Retina (tissue), 1 donor: Measurements from ENCODE around the gene TM9SF1.

Experiments used
- DNase-seq: peaks from one replicate; pipeline ENCODE4 v3.0.0-alpha.2; 2016

The TM9SF1 gene

DNA sequence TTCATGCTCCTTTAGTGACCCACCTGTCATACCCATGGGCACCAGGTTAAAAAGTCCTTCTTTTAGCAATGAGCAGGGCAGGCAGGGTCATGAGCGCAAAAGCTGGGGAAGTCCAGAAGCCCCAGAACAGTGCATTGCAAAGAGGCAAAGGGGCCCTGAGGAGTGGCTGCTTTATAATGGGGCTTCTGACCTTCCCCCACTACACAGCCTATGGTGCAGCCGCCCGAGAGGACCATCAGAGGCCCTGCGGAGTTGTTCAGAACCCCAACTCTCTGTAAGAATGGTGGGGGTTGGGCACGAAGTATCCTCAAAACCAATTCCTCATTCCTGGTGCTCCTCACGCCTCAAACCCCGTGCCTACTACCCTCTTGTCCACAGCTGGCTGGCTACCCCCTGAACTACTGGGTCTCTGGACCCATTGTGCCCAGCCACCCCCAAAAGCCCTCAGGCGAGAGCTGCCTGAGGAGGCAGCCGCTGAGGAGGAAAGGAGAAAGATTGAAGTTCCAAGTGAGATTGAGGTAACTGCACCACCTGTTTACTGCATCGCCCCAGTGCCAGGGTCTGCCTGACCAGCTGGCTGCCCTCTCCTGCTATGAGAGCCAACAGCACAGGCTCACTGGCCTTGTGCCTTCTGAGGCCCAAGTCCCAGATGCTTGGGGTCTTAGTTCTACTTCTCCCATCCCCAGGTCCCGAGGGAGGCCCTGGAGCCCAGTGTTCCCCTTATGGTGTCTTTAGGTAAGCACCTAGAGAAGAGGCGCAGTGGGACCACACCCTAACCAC lies 16.7 kb downstream of the TM9SF1 start:
- no peak for DNase-seq

DNA sequence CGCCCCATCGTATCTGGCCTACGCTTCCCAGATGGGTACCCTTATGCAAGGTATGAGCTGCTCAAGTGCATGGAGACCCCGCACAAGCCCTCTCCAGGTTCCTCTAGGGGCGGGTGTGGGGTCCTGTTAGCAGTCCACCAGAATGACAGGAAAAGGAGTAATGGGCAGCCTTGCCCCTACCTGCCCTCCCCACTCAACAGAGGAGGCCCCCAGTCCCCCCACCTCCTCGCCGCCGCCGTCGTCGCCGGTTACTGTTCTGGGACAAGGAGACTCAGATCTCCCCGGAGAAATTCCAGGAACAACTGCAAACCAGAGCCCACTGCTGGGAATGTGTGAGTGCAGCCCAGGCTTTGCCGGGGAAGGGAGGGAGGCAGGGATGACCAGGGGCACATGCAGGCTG lies 17.4 kb downstream of the TM9SF1 start:
- DNase-seq, result no peak

DNA sequence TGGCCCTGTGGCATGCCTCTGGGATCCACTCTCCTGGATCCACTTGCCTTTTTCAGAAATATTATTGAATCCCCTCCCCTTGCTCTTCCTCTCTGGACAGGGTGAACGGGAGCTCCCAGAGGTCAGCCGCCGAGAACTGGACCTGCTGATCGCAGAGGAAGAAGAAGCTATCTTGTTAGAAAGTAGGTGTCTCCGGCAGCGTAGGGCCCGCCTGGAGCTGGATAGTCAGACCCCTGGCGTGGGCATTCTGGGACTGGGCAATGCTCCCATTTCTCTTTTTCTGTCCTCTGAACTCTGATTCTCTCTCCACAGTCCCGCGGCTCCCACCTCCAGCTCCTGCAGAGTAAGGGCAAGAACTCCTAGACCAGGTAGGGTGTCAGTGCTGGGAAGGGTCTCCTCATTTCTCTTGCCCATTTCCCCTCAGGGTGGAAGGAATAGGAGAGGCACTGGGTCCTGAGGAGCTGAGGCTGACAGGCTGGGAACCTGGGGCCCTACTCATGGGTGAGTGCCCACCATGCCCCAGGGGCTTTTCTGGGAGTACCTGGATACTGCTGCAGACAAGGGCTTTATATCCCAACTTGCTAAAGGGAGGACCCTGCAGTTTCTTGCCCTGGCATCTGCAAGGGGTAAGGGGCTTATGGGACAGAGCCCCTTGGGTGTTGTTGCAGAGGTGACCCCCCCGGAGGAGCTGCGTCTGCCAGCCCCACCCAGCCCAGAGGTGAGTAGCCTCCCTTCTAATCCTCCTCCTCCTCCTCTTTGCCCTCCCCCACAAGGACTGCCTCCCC lies 18.0 kb downstream of the TM9SF1 start:
- no peak for DNase-seq

DNA sequence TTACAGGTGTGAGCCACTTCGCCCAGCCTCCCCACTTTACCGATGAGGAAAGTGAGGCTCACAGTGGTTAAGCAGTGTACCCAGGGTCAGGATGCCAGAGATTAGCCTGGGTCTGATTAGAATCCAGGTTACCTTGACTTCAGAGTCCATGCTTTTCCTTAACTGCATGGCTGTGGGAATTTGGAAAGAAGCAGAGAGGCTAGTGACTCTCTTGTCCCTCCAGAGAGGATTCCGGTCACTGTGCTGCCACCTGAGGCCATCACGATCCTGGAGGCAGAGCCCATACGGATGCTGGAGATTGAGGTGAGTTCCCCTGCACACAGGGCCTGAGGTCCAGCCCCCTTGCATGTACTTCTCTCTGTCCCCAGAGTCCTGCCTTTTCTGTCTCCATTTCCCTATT lies 18.6 kb downstream of the TM9SF1 start:
- DNase-seq, result no peak

DNA sequence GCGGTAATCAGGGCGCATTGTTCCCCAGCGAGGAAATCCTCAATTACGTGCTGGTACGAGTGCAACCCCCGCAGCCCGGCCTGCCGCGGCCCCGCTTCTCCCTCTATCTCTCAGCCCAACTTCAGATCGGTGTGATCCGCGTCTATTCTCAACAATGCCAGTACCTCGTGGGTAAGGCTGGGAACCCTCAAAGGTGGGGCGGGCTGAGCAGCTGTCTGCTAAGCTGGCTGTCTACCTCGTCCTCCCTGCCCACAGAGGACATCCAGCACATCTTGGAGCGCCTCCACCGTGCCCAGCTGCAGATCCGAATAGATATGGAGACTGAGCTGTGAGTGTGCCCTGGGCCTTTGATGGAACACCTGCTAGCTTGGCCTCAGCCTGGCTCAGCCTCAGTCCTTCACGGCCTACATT lies 22.4 kb downstream of the TM9SF1 start:
- DNase-seq, result no peak

DNA sequence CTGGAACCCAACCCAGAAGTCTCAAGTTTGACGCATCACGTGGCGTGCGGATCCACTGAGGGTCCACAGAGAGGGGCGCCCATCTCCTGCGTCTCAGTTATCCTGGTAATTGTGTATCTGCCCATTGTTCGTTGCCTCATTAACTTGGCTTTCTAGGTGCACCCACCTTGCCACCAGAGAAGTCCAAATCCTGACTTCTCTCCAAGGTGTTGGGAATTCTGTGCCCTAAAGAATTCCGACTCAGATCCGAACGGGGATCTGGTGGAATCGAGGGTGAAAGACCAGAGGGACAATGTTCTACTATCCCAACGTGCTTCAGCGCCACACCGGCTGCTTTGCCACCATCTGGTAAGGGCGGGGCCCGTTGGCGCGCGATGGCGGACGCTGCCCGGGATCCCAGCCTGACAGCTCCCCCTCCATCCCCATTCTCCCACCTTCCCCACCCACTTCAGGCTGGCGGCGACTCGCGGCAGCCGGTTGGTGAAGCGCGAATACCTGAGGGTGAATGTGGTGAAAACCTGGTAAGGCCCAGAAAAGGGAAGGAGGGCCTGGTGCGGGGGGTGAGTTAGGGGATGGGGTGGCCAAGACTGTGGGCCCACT lies 22.9 kb downstream of the TM9SF1 start:
- no peak for DNase-seq

DNA sequence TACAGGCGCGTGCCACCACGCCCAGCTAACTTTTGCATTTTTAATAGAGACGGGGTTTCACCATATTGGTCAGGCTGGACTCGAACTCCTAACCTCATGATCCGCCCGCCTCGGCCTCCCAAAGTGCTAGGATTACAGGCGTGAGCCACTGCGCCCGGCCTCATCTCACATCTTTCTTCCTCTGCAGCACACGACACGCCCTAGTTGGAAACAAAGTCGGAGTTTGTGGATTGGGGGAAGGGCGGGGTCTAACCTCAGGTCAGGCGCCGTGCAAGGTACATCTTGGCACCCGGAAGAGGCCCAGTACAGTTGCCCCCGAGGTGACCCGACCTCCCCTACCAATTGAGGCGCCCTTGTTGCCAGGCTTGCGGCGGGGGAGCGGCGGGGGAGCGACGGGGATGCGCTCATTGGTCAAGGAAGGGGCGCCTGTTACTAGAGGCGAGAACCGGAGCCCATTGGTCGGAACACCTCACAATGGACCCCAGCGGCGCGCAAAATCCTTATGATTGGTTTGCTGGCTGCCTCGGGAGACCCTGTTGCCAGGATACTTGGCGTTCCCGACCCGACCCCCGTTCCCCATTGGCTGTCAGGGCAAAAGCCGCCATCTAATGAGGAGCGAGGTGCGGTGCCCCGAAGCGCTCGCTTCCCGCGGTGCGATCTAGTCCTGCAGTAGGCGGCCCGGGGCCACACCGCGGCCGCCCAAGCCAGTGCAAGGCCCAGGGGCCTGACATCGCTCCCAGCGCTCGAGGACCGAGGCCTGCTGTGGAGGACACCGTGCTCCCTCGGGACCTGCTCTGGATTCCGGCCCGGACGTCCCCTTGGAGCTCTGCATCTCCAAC lies 23.6 kb downstream of the TM9SF1 start, which contains the start of gene REC8:
Gene REC8, plus strand, starts transcription at position 659 of the 839 bp plus-strand sequence. CDS start 473 bp downstream, outside the sequence.
- DNase-seq, result peak; percentile 96

DNA sequence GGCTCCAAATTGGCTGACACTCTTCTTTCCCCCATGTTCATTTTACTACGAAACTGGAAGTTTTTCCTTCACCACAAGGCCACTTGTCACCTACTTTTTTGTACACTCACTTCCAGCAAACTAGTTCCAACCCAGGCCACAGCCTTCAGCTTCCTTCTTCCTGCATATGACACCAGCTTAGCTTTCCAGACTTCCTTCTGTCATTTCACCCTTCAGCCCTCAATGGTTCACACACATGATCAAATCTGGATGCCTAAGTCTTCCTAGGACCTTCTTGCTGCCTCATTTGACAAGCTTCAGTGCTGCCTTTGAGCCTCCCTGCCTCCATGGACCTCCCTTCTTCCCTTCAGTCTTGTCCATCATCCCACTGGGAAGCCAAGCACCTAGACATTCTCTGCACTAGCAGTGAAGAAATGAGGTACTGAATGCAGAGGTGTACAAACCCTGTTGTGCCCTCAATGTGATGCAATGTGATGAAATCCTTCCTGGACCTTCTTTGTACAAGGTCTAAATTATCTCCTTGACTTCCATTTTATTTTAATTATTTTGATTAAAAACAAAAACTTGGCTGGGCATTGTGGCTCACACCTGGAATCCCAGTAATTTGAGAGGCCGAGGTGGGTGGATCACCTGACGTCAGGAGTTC lies 27.6 kb downstream of the TM9SF1 start:
- no peak for DNase-seq

DNA sequence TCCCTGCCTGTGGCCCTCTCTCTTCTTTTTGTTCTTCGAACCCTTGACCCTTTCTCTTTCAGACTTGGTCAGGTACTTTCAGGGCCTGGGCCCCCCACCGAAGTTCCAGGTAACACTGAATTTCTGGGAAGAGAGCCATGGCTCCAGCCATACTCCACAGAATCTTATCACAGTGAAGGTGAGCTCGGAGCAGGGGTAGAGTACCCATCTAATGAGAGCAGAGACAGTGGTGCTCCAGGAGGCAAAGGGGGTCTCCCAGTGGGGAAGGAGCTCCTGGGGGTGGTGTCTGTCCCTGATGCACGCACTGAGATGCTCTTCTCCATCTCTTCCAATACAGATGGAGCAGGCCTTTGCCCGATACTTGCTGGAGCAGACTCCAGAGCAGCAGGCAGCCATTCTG lies 29.5 kb downstream of the TM9SF1 start:
- no peak for DNase-seq

DNA sequence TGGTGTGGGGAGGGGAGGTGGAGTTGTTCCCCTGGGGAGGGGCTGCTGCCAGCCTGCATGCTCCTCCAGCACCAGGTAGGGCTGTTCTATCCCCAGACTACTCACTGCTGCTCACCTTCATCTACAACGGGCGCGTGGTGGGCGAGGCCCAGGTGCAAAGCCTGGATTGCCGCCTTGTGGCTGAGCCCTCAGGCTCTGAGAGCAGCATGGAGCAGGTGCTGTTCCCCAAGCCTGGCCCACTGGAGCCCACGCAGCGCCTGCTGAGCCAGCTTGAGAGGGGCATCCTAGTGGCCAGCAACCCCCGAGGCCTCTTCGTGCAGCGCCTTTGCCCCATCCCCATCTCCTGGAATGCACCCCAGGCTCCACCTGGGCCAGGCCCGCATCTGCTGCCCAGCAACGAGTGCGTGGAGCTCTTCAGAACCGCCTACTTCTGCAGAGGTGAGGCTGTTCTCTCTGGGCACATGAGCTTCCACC lies 30.7 kb downstream of the TM9SF1 start:
- no peak for DNase-seq

DNA sequence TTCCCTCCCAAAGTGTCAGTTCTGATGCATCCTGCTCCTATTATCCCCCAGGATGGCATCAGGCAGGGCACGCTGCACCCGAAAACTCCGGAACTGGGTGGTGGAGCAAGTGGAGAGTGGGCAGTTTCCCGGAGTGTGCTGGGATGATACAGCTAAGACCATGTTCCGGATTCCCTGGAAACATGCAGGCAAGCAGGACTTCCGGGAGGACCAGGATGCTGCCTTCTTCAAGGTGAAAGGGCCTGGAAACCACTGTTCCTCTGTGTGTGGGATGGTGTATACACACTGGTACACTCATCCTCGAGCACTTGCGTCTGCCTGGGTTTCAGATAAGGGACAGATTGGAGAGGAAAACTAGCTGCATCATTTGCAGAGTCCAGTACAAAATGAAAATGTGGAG lies 33.1 kb downstream of the TM9SF1 start:
- no peak for DNase-seq

DNA sequence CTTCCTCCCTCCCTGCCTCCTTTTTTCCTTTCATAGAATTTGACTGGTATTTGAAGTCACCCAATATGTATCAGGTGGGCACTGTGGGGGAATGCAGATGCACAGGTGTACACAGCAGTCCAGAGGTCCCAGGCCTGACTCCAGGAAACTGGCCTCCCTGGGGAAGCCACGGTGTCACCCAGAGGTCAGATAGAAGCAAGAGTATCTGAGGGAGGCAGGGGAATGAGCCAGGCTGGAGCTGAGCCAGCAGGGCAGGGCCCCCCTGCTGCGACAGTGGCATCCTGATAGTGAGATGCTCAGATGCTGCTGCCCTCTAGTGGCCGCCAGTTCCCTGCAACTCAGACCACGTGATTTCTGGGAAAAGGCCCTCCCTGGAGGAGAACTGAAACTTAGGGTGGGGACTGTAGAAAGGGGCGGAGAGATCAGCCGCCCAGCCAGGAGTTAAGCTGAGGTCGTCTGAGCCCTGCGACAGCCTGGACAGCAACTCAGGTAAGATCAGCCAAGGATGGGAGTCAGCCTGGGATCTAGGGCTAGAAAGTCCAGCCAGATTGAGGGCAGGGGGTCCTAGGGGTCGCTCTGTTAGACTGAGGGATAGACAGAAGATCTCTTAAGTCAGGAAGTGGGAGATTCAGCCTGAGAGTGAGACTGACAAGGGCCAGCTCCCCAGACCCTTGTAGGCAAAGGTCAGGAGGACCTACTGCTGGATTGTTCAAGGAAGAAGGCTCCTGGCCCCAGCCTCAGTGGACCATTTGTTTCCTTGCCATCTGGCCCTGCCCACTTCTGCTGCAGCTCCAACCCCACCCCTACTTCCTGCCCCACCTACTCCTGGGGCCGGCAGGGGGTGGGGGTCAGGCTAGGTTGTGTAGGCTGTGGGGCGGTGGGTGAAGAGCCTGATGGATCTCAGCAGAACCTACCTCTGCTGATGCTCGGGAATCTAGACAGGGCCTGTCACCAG lies 34.1 kb downstream of the TM9SF1 start, which contains the start of gene IRF9:
Gene IRF9, plus strand, starts transcription at position 416 of the 955 bp plus-strand sequence. CDS start 880 bp downstream, outside the sequence.
- peak; percentile 96 for DNase-seq

DNA sequence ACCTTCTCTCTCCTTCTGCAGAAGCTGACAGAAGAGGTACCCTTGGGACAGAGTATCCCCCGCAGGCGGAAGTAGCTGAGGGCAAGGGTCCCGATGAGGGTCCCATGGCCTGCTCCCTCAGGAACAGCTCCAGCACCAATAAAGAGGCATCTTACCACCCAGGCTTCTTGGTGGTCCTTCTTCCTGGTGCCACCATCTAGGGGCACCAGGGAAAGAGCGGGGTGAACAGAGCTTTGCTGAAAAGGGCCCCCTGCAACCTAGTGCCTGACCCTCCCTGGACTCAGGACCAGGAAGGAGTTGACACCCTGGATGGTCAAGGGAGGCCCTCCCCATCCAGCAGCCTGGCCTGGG lies 34.8 kb downstream of the TM9SF1 start:
- no peak for DNase-seq

DNA sequence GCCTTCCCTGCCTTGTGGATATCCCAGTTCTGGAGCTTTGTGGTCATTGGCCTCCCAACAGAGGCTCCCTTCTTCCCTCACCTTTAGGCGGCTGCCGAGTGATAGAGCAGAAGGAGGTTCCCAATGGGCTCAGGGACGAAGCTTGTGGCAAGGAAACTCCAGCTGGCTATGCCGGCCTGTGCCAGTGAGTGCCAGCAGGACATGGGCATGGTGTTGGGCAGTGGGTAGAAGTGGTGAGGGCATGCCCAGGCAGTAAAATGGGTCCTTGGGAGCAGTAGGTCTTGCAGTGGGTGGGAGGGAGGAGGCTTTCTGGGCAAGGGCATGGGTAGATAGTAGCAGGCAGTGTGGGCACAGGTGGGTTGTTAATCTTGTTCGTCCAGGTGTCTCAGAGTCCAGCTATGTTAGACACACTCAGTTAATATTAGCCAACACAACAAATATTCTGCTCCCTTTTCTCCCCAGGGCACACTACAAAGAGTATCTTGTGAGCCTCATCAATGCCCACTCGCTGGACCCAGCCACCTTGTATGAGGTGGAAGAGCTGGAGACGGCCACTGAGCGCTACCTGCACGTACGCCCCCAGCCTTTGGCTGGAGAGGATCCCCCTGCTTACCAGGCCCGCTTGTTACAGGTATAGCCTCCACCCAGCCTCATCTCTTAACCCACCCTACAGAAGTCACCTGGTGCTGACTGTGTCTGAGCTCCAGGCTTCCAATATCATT lies 35.3 kb downstream of the TM9SF1 start:
- DNase-seq, result no peak

DNA sequence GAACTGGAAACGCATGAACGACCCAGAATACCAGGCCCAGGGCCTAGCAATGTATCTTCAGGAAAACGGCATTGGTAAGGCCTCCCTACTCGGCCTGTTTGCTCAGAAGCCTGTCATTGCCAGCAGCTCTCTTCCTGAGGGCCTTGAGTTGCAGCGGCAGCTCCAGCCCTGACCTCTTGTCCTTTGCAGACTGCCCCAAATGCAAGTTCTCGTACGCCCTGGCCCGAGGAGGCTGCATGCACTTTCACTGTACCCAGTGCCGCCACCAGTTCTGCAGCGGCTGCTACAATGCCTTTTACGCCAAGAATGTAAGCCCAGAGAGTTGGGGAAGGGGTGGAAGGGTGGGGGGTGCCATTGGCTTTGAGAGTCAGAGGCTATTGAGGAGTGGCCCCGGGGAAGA lies 37.9 kb downstream of the TM9SF1 start:
- DNase-seq, result no peak

DNA sequence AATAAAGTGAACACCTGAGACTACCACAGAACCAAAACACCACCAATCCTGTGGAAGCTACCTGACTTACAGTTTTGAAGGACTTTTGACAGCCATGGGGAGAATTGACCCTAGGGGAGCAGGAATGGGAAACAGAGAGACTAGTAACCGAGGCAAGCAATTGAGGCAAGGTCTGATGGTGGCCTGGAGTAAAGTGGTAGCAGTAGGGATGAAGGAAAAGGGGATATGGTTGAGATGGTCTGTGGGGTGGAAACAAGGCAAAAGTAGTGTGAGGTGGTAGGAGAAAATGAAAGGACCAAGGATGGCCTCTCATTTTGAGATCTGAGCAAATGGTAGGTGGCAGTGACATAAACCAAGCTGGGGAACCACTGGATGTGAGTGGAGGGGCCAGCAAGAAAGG lies 38.4 kb downstream of the TM9SF1 start:
- DNase-seq, result no peak

DNA sequence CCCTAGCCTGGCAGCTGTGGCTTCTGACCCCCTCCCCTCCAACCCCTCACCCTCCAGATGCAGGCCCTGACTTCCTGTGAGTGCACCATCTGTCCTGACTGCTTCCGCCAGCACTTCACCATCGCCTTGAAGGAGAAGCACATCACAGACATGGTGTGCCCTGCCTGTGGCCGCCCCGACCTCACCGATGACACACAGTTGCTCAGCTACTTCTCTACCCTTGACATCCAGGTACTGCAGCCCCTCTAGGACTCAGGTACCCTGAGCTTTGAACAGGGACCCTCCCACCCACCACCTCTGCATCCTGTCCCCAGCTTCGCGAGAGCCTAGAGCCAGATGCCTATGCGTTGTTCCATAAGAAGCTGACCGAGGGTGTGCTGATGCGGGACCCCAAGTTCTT lies 40.1 kb downstream of the TM9SF1 start:
- DNase-seq, result no peak

DNA sequence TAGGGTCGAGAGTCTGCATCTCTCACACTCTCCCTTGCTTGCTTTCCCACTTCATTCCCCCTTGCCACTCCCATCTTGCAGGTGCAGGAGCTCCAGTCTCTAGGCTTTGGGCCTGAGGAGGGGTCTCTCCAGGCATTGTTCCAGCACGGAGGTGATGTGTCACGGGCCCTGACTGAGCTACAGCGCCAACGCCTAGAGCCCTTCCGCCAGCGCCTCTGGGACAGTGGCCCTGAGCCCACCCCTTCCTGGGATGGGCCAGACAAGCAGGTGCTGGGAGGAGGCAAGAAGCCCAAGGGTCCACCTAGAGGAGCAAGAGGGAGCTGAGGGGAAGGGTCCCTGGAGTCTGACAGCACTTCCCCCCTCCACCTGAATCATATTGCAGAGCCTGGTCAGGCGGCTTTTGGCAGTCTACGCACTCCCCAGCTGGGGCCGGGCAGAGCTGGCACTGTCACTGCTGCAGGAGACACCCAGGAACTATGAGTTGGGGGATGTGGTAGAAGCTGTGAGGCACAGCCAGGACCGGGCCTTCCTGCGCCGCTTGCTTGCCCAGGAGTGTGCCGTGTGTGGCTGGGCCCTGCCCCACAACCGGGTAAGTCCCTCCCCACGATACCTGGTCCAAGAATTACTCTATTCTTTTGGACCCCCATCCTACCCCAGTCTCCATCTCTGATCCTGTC lies 43.7 kb downstream of the TM9SF1 start:
- no peak for DNase-seq

DNA sequence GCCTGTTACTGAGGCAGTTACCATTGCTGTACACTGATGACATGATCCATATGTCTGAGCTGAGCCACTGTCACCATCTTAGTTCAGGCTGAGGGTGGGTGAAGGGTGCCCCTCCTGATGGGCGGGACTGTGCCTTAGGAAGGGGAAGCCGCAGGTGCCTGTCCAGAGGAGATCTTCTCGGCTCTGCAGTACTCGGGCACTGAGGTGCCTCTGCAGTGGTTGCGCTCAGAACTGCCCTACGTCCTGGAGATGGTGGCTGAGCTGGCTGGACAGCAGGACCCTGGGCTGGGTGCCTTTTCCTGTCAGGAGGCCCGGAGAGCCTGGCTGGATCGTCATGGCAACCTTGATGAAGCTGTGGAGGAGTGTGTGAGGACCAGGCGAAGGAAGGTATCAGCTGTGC lies 44.2 kb downstream of the TM9SF1 start:
- DNase-seq, result no peak

DNA sequence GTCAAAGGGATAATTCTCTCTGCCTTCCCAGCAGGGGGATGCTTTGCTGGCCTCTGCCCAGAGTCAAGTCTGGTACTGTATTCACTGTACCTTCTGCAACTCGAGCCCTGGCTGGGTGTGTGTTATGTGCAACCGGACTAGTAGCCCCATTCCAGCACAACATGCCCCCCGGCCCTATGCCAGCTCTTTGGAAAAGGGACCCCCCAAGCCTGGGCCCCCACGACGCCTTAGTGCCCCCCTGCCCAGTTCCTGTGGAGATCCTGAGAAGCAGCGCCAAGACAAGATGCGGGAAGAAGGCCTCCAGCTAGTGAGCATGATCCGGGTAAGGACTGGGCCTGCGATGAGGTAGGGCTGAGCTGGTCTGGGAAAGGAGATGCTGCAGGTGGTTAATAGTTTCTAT lies 44.7 kb downstream of the TM9SF1 start:
- no peak for DNase-seq
